CD4-positive, alpha-beta T cell (primary cell): ENCODE data around the gene DNAH1. TPM values are rescaled to one million over a fixed set of nuclear protein-coding genes. Genes with fewer than 3 reads are reported as not detected.

Experiments used
- ATAC-seq: fragments of 200-7000 bp; cut with Tn5 transposase; one replicate; pipeline ENCODE4 v1.10.0; 2022; ENCODE audit warnings: mild to moderate bottlenecking; ENCODE audit not compliant: poor library complexity
- CTCF ChIA-PET: fragments of 350-600 bp; sonication (Branson Sonifier 250); formaldehyde crosslinking; loops from one replicate; lab custom pipeline; 2021; ENCODE audit warnings: antibody characterized with exemption, inconsistent platforms; lab: Charles Lee
- POLR2A ChIA-PET: fragments of 350-600 bp; sonication (Branson Sonifier 250); formaldehyde crosslinking; loops from one replicate; lab custom pipeline; 2021; ENCODE audit warnings: antibody characterized with exemption, inconsistent platforms; lab: Charles Lee
- DNase-seq, 14 experiments: peaks; one replicate each; pipeline ENCODE4 v3.0.0-alpha.2; 2013 to 2020; ENCODE audit warnings: mixed read lengths in 2 of 14
- H3K27ac ChIP-seq, 2 donors: one replicate each; pipeline versions ENCODE4 v1.5.1 to v1.7.0; 2013; ENCODE audit warnings: low read length in 2 of 2, low read depth in 1 of 2, mild to moderate bottlenecking in 1 of 2
- H3K27me3 ChIP-seq, 2 experiments: 1 replicate in 1 of 2; 2 replicates in 1 of 2; pipeline versions ENCODE4 v1.6.1 to v1.7.0; 2013; ENCODE audit warnings: low read length in 2 of 2, control low read depth in 1 of 2, mild to moderate bottlenecking in 1 of 2, moderate library complexity in 1 of 2; ENCODE audit not compliant: insufficient read depth in 2 of 2, control insufficient read depth in 1 of 2
- H3K36me3 ChIP-seq: one replicate; pipeline ENCODE4 v1.6.1; 2013; ENCODE audit warnings: low read length, control low read depth; ENCODE audit not compliant: insufficient read depth
- H3K4me1 ChIP-seq: one replicate; pipeline ENCODE4 v1.6.1; 2013; ENCODE audit warnings: low read length, control low read depth; ENCODE audit not compliant: insufficient read depth
- H3K4me3 ChIP-seq: one replicate; pipeline ENCODE4 v1.5.1; 2013; ENCODE audit warnings: mild to moderate bottlenecking, low read length, moderate library complexity
- H3K9me3 ChIP-seq, 2 experiments: 1 replicate in 1 of 2; 2 replicates in 1 of 2; pipeline versions ENCODE4 v1.6.1 to v1.7.0; 2013; ENCODE audit warnings: low read length in 2 of 2, mild to moderate bottlenecking in 2 of 2, control low read depth in 1 of 2, moderate library complexity in 1 of 2; ENCODE audit not compliant: control insufficient read depth in 1 of 2, insufficient read depth in 1 of 2
- H3K27ac Mint-ChIP-seq: one replicate; pipeline ENCODE4 v1.8.0; 2020; ENCODE audit warnings: mixed read lengths
- H3K27me3 Mint-ChIP-seq: one replicate; pipeline ENCODE4 v1.8.0; 2021; ENCODE audit warnings: mixed read lengths
- H3K36me3 Mint-ChIP-seq: one replicate; pipeline ENCODE4 v1.8.0; 2021; ENCODE audit warnings: low read depth, mixed read lengths
- H3K4me1 Mint-ChIP-seq: one replicate; pipeline ENCODE4 v1.8.0; 2021; ENCODE audit warnings: low read depth, mixed read lengths
- H3K4me3 Mint-ChIP-seq: one replicate; pipeline ENCODE4 v1.8.0; 2020; ENCODE audit warnings: mild to moderate bottlenecking, mixed read lengths
- H3K9me3 Mint-ChIP-seq: one replicate; pipeline ENCODE4 v1.8.0; 2020; ENCODE audit warnings: mixed read lengths
- CTCF ChIP-seq: fragments of 200-600 bp; IDR thresholded peaks from one replicate; pipeline ENCODE4 v1.8.0; 2022; ENCODE audit warnings: antibody characterized with exemption, mild to moderate bottlenecking
- intact Hi-C, 2 experiments: fragments of 100-400 bp; cut with DNase I in 1 of 2; cut with micrococcal nuclease in 1 of 2; formaldehyde crosslinking; loops; one replicate each; pipeline versions ENCODE4 v1.15.1 to v1.9.0; 2023 to 2025; cut with DNase I, micrococcal nuclease
- total RNA-seq, 174 experiments: library from RNA in 2 of 174; stranded (reverse) in 2 of 174; gene quantifications; one replicate each; pipeline ENCODE4 v1.2.3 and lab custom pipeline; 2021 to 2026

DNAH1 gene
- total RNA-seq, 2 experiments from 2014 or later: 49.7 to 50.7 TPM

GRCh38 chr3:52435246-52436101, 119.4 kb downstream of the DNAH1 start:
- no peaks in the 10 kb centered on the region for H3K36me3 Mint-ChIP-seq
- CTCF ChIA-PET: no interaction called here

GRCh38 chr3:52436500-52437149, 120.5 kb downstream of the DNAH1 start:
- no peak for DNase-seq
- ATAC-seq: no peak
- Mint-ChIP-seq H3K4me1 (no peaks in the 10 kb centered on the region), H3K9me3 (no peaks in the 10 kb centered on the region), H3K27ac (no peak overlapping the region), H3K27me3 (no peaks in the 10 kb centered on the region), H3K36me3 (no peaks in the 10 kb centered on the region), H3K4me3 (no peak overlapping the region)
- H3K4me3 ChIP-seq: no peak overlapping the region
- no peak for TF ChIP-seq CTCF
- no peaks in the 10 kb centered on the region for H3K36me3 ChIP-seq
- no peaks in the 10 kb centered on the region for H3K9me3 ChIP-seq
- no peak overlapping the region for H3K27ac ChIP-seq
- POLR2A ChIA-PET: no interaction called here
- CTCF ChIA-PET: interaction anchor here (0.6 kb wide), 1 partner anchor 24 kb away, joined by 3 read pairs; no protein-coding TSS in a partner anchor
- H3K27me3 ChIP-seq: no peaks in the 10 kb centered on the region
- intact Hi-C loops: no loop called here
- H3K4me1 ChIP-seq: peaks cover 8% of the 10 kb centered on the region

More at GRCh38 chr3:52435246-52436101, 119.4 kb downstream of the DNAH1 start:
- peaks cover 8% of the 10 kb centered on the region for H3K4me1 ChIP-seq
- no peak for ATAC-seq
- H3K9me3 Mint-ChIP-seq: no peaks in the 10 kb centered on the region
- POLR2A ChIA-PET: no interaction called here
- H3K27ac Mint-ChIP-seq: no peak overlapping the region
- H3K4me3 Mint-ChIP-seq: no peak overlapping the region
- no peak overlapping the region for H3K4me3 ChIP-seq
- no peaks in the 10 kb centered on the region for H3K9me3 ChIP-seq
- no peaks in the 10 kb centered on the region for H3K27me3 Mint-ChIP-seq
- H3K4me1 Mint-ChIP-seq: no peaks in the 10 kb centered on the region
- intact Hi-C loops: no loop called here
- no peaks in the 10 kb centered on the region for H3K36me3 ChIP-seq
- TF ChIP-seq CTCF: no peak
- H3K27ac ChIP-seq: no peak overlapping the region
- no peak for DNase-seq
- no peaks in the 10 kb centered on the region for H3K27me3 ChIP-seq

DNA sequence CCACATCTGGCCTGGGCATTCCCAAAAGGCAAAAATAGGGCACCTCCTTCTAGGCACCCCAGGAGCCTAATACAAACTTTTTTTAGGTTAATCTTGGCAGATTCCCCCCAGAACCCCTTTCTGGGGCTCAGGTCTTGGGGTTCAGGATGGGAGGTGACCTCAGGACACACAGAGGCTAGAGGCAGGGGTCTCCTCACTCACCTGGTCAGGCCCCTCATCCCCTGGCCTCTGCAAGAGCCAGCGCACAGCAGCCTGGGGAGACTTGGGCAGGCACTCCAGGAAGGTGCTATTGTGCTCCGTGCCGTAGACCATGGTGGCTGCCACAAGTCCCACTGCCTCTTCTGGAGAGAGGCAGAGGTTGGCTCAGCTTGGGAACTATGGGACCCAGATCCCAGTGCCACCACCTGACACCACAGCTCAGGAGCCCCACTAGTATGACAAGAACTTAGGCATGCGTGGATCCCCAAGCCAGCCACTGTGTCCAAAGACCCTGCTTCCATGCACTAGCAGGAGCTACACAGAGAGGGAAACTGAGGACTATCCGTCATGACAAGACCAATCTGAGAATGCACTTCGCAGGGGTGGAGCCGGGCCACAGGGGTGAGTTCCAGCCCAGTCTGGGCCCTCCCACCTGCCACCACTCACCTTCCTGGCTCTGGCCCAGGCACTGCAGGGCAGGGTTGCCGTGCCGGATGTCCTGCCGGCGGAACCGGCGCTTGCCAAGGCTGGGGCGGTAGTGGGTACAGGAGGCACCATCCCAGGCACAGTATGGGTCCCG, 121.4 kb downstream of the DNAH1 start:
- H3K27ac ChIP-seq: no peak overlapping the region
- no peak for TF ChIP-seq CTCF
- H3K4me1 Mint-ChIP-seq: no peaks in the 10 kb centered on the region
- POLR2A ChIA-PET: no interaction called here
- no peaks in the 10 kb centered on the region for H3K36me3 ChIP-seq
- H3K36me3 Mint-ChIP-seq: no peaks in the 10 kb centered on the region
- H3K4me3 ChIP-seq: no peak overlapping the region
- DNase-seq (no peak), ATAC-seq (no peak)
- no peak overlapping the region for H3K27ac Mint-ChIP-seq
- no peaks in the 10 kb centered on the region for H3K9me3 ChIP-seq
- no peak overlapping the region for H3K4me3 Mint-ChIP-seq
- no peaks in the 10 kb centered on the region for H3K9me3 Mint-ChIP-seq
- intact Hi-C loops: no loop called here
- CTCF ChIA-PET: interaction anchor here (0.6 kb wide), 1 partner anchor 25 kb away, joined by 3 read pairs; no protein-coding TSS in a partner anchor
- H3K27me3 ChIP-seq: no peaks in the 10 kb centered on the region
- H3K27me3 Mint-ChIP-seq: no peaks in the 10 kb centered on the region
- peaks cover 8% of the 10 kb centered on the region for H3K4me1 ChIP-seq
